Muscle of leg (tissue), 11 donors: ENCODE measurements around the gene PDCD11. TPM values are rescaled to one million over a fixed set of nuclear protein-coding genes. Genes with fewer than 3 reads are reported as not detected.
"Not testable (repeated sequence)": the region's sequence is repeated elsewhere in the genome, so short reads cannot be mapped to it uniquely, and the experiment has no call there.

Experiments used
- DNase-seq: peaks from one replicate; pipeline ENCODE4 v3.0.0; 2013
- H3K27ac ChIP-seq: one replicate; pipeline ENCODE4 v1.5.1; 2013; ENCODE audit warnings: mild to moderate bottlenecking, low read length, control low read depth
- H3K27me3 ChIP-seq: one replicate; pipeline ENCODE4 v1.6.1; 2013; ENCODE audit warnings: low read length; ENCODE audit not compliant: control insufficient read depth, insufficient read depth
- H3K36me3 ChIP-seq: one replicate; pipeline ENCODE4 v1.6.1; 2013; ENCODE audit warnings: low read length; ENCODE audit not compliant: control insufficient read depth, insufficient read depth
- H3K4me1 ChIP-seq: one replicate; pipeline ENCODE4 v1.6.1; 2013; ENCODE audit warnings: low read length; ENCODE audit not compliant: control insufficient read depth, insufficient read depth
- H3K4me3 ChIP-seq: one replicate; pipeline ENCODE4 v1.5.1; 2013; ENCODE audit warnings: low read length, control low read depth
- H3K9me3 ChIP-seq: replicated peaks from 2 replicates; pipeline ENCODE4 v1.6.1; 2013; ENCODE audit warnings: low read depth, low read length; ENCODE audit not compliant: control insufficient read depth
- WGBS: methylation state at CpG from one replicate; pipeline ENCODE4 v1.1.5; 2013; ENCODE audit warnings: missing lambda C conversion rate; ENCODE audit not compliant: insufficient coverage; 5-methylcytosine and 5-hydroxymethylcytosine counted together
- polyA plus RNA-seq, 8 donors: library from polyadenylated mRNA; unstranded; fragments of 120-200 nt; gene quantifications; one replicate each; pipeline versions ENCODE4 v1.2.1 to v1.2.3, GENCODE V29; 2013; ENCODE audit warnings: inconsistent platforms in 1 of 8, low replicate concordance in 1 of 8; ENCODE audit not compliant: insufficient read length in 8 of 8, insufficient read depth in 1 of 8
- total RNA-seq: library from RNA; stranded (reverse); fragments of 120-200 nt; gene quantifications from one replicate; pipeline ENCODE4 v1.2.4, GENCODE V29; 2013

The PDCD11 gene
- total and polyA plus RNA-seq, 9 donors: 23.5 to 30.3 (median 26.6) TPM

GRCh38 chr10:103360791-103361190, 35.6 kb upstream of the PDCD11 start:
- H3K4me3 ChIP-seq, H3K4me1 ChIP-seq, H3K36me3 ChIP-seq, H3K9me3 ChIP-seq, H3K27me3 ChIP-seq, H3K27ac ChIP-seq, DNase-seq: not testable (repeated sequence)
- WGBS: 90% methylated on average over 7 of the region's 9 CpGs

- H3K36me3 ChIP-seq: no peaks in the 10 kb centered on the region
- H3K9me3 ChIP-seq: no peaks in the 10 kb centered on the region
- DNase-seq: no peak
- WGBS: 100% methylated on average over 2 of the region's 10 CpGs
- H3K4me1 ChIP-seq: peaks cover 13% of the 10 kb centered on the region
- H3K27me3 ChIP-seq: no peaks in the 10 kb centered on the region
- peak overlapping the region; percentile 81 for H3K4me3 ChIP-seq
- peak overlapping the region; percentile 91 for H3K27ac ChIP-seq
These were observed 29.0 kb upstream of the PDCD11 start for GRCh38 chr10:103367379-103367781.

- whole genome bisulfite sequencing: under 1% methylated on average over 79 of the region's 81 CpGs
- H3K9me3 ChIP-seq: no peaks in the 10 kb centered on the region
- no peaks in the 10 kb centered on the region for H3K27me3 ChIP-seq
- H3K4me1 ChIP-seq: peaks cover 13% of the 10 kb centered on the region
- DNase-seq: peak; percentile 99
- H3K4me3 ChIP-seq: peak within 1 kb of the TSS; percentile 81
- peak within 1 kb of the TSS; percentile 91 for H3K27ac ChIP-seq
- H3K36me3 ChIP-seq: no peaks in the 10 kb centered on the region
These were observed 28.5 kb upstream of the PDCD11 start, which contains the start of gene TAF5 for GRCh38 chr10:103367782-103368518. TAF5 (plus strand) TSS chr10:103367976; CDS start chr10:103367990, 14 bp downstream.

GRCh38 chr10:103373544-103373943, 22.9 kb upstream of the PDCD11 start:
- Histone ChIP-seq H3K36me3 (peaks cover 22% of the 10 kb centered on the region), H3K4me3 (no peak overlapping the region), H3K27ac (no peak overlapping the region), H3K4me1 (peaks cover 11% of the 10 kb centered on the region), H3K27me3 (no peaks in the 10 kb centered on the region), H3K9me3 (no peaks in the 10 kb centered on the region)
- DNase-seq: no peak
- WGBS: 100% methylated on average over 1 of the region's 3 CpGs

GRCh38 chr10:103374263-103374662, 22.2 kb upstream of the PDCD11 start:
- Histone ChIP-seq H3K4me3 (no peak overlapping the region), H3K27ac (no peak overlapping the region), H3K36me3 (peaks cover 24% of the 10 kb centered on the region), H3K9me3 (no peaks in the 10 kb centered on the region), H3K27me3 (no peaks in the 10 kb centered on the region), H3K4me1 (peaks cover 5% of the 10 kb centered on the region)
- no peak for DNase-seq
- WGBS: 100% methylated on average over 2 of the region's 5 CpGs

GRCh38 chr10:103382769-103383168, 13.7 kb upstream of the PDCD11 start:
- WGBS: 87% methylated on average over 2 of the region's 5 CpGs
- no peaks in the 10 kb centered on the region for H3K9me3 ChIP-seq
- H3K36me3 ChIP-seq: peaks cover 38% of the 10 kb centered on the region
- no peak for DNase-seq
- H3K27me3 ChIP-seq: no peaks in the 10 kb centered on the region
- no peak overlapping the region for H3K27ac ChIP-seq
- H3K4me3 ChIP-seq: no peak overlapping the region
- H3K4me1 ChIP-seq: no peaks in the 10 kb centered on the region

- H3K4me1 ChIP-seq: peaks cover 14% of the 10 kb centered on the region
- no peaks in the 10 kb centered on the region for H3K9me3 ChIP-seq
- no peak overlapping the region for H3K4me3 ChIP-seq
- H3K27ac ChIP-seq: no peak overlapping the region
- no peaks in the 10 kb centered on the region for H3K27me3 ChIP-seq
- WGBS: 79% methylated on average over 3 of the region's 14 CpGs
- no peak for DNase-seq
- H3K36me3 ChIP-seq: peaks cover 28% of the 10 kb centered on the region
These were observed 2.2 kb upstream of the PDCD11 start for GRCh38 chr10:103394180-103394579.

- H3K27me3 ChIP-seq: no peaks in the 10 kb centered on the region
- peaks cover 14% of the 10 kb centered on the region for H3K4me1 ChIP-seq
- peak overlapping the region; percentile 87 for H3K4me3 ChIP-seq
- H3K36me3 ChIP-seq: peaks cover 30% of the 10 kb centered on the region
- no peak for DNase-seq
- H3K27ac ChIP-seq: peak overlapping the region; percentile 87
- no peaks in the 10 kb centered on the region for H3K9me3 ChIP-seq
- 0% methylated on average over 10 of the region's 11 CpGs for WGBS
These were observed 716 bp upstream of the PDCD11 start for GRCh38 chr10:103395754-103396066.

GRCh38 chr10:103396789-103397087, 312 bp downstream of the PDCD11 start:
- 0% methylated on average over 7 of the region's 8 CpGs for WGBS
- no peaks in the 10 kb centered on the region for H3K27me3 ChIP-seq
- peaks cover 37% of the 10 kb centered on the region for H3K36me3 ChIP-seq
- no peak for DNase-seq
- no peaks in the 10 kb centered on the region for H3K9me3 ChIP-seq
- H3K27ac ChIP-seq: peak overlapping the region; percentile 60
- H3K4me3 ChIP-seq: peak overlapping the region; percentile 87
- peaks cover 14% of the 10 kb centered on the region for H3K4me1 ChIP-seq

GRCh38 chr10:103397191-103397825, 882 bp downstream of the PDCD11 start:
- no peak for DNase-seq
- Histone ChIP-seq H3K27ac (no peak overlapping the region), H3K4me3 (peak overlapping the region; percentile 87), H3K9me3 (no peaks in the 10 kb centered on the region), H3K36me3 (peaks cover 41% of the 10 kb centered on the region), H3K4me1 (peaks cover 14% of the 10 kb centered on the region), H3K27me3 (no peaks in the 10 kb centered on the region)
- WGBS: 60% methylated on average over 14 of the region's 19 CpGs
